ENCODE measurements around the gene PDLIM7. TPM values are rescaled to one million over a fixed set of nuclear protein-coding genes. Genes with fewer than 3 reads are reported as not detected.

The PDLIM7 gene
- total RNA-seq, 2 experiments from 2014 or later, result 38.8 to 58.0 TPM

DNA sequence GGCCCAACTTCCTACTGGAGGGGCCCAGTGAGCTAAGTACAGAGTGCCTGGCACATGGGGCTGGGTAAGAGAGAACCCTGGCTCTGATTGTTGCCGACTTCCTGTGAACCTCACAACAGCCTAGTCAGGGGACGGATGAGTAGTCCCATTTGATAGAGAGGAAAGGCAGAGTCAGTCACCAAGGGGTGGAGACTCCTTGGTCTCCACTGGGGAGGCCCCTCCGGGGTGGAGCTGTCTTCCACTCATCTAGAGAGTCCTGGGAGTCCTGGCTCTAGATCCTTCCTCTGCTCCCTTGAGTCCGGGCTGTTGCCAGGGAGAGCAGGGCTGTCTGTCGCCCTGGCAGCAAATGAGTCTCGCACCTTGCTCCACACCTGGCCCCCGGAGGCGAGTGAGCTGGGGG lies 63.0 kb downstream of the PDLIM7 start:
- Histone ChIP-seq H3K9me3 (ENCODE audit: low read length) (no peaks in the 10 kb centered on the region), H3K36me3 (ENCODE audit: insufficient read depth, low read length) (peaks cover 73% of the 10 kb centered on the region), H3K4me1 (ENCODE audit: insufficient read depth, low read length, poor library complexity, severe bottlenecking) (peaks cover 32% of the 10 kb centered on the region), H2AFZ (ENCODE audit: low read length) (no peak overlapping the region), H3K4me2 (ENCODE audit: low read length) (no peak overlapping the region), H3K4me3 (ENCODE audit: low read depth, low read length, poor library complexity, severe bottlenecking) (no peak overlapping the region), H3K27ac (ENCODE audit: low read depth, low read length, poor library complexity, severe bottlenecking) (no peak overlapping the region), H3K79me2 (ENCODE audit: insufficient read depth, low read depth, low read length) (peaks cover 8% of the 10 kb centered on the region; the same call in 1 of the 2 replicates), H3K9me2 (ENCODE audit: insufficient read depth, low read length) (no peaks in the 10 kb centered on the region), H4K20me1 (ENCODE audit: insufficient read depth, low read length) (peaks cover 9% of the 10 kb centered on the region)
- ChIA-PET CTCF (ENCODE audit: unreplicated experiment) (no interaction called here), POLR2A (no interaction called here)
- DNase-seq (ENCODE audit: low spot score), result no peak
- TF ChIP-seq EZH2phosphoT487 (IDR thresholded peaks at IDR 0.05; ENCODE audit: borderline replicate concordance, low read depth, low read length), result no peak
- TF ChIP-seq, protein P1, sequence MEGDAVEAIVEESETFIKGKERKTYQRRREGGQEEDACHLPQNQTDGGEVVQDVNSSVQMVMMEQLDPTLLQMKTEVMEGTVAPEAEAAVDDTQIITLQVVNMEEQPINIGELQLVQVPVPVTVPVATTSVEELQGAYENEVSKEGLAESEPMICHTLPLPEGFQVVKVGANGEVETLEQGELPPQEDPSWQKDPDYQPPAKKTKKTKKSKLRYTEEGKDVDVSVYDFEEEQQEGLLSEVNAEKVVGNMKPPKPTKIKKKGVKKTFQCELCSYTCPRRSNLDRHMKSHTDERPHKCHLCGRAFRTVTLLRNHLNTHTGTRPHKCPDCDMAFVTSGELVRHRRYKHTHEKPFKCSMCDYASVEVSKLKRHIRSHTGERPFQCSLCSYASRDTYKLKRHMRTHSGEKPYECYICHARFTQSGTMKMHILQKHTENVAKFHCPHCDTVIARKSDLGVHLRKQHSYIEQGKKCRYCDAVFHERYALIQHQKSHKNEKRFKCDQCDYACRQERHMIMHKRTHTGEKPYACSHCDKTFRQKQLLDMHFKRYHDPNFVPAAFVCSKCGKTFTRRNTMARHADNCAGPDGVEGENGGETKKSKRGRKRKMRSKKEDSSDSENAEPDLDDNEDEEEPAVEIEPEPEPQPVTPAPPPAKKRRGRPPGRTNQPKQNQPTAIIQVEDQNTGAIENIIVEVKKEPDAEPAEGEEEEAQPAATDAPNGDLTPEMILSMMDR (conservative IDR thresholded peaks at IDR 0.05; ENCODE audit: low read length), result no peak
- intact Hi-C loops (cut with micrococcal nuclease; ENCODE audit: unreplicated experiment), result no loop called here
- no TSS peak for BruUV-seq (replicated peaks)

DNA sequence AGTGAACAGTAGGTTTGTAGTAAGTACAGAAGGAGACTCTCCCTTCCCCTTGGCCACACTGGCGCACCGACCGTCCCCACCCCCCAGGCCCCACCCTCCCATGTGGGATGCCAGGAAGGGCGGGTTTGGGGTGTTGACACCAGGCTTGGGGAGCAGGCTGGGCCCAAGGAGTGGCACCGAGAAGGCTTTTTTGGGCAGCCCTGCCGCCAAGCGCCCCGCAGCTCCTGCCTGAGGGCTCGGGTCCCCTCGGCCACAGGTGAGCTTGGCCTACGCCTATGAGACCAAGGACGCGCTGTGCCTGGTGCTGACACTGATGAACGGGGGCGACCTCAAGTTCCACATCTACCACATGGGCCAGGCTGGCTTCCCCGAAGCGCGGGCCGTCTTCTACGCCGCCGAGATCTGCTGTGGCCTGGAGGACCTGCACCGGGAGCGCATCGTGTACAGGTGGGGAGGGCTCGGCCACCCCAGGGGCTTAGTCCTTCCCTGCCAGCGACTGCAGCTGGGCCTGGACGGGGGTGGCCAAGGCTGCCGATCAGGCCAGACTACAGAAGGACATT lies 63.7 kb downstream of the PDLIM7 start:
- CTCF ChIA-PET (ENCODE audit: unreplicated experiment), result no interaction called here
- Histone ChIP-seq H3K4me1 (ENCODE audit: insufficient read depth, low read length, poor library complexity, severe bottlenecking) (peaks cover 39% of the 10 kb centered on the region), H3K9me2 (ENCODE audit: insufficient read depth, low read length) (no peaks in the 10 kb centered on the region), H3K27ac (ENCODE audit: low read depth, low read length, poor library complexity, severe bottlenecking) (no peak overlapping the region), H3K9me3 (ENCODE audit: low read length) (no peaks in the 10 kb centered on the region), H3K4me3 (ENCODE audit: low read depth, low read length, poor library complexity, severe bottlenecking) (no peak overlapping the region), H3K36me3 (ENCODE audit: insufficient read depth, low read length) (peaks cover 70% of the 10 kb centered on the region), H3K4me2 (ENCODE audit: low read length) (no peak overlapping the region), H4K20me1 (ENCODE audit: insufficient read depth, low read length) (peaks cover 9% of the 10 kb centered on the region), H2AFZ (ENCODE audit: low read length) (no peak overlapping the region), H3K79me2 (ENCODE audit: insufficient read depth, low read depth, low read length) (peaks cover 13% of the 10 kb centered on the region; the same call in 1 of the 2 replicates)
- TF ChIP-seq, protein P1 (conservative IDR thresholded peaks at IDR 0.05; ENCODE audit: low read length), result no peak
- TF ChIP-seq EZH2phosphoT487 (IDR thresholded peaks at IDR 0.05; ENCODE audit: borderline replicate concordance, low read depth, low read length), result no peak
- POLR2A ChIA-PET, result no interaction called here
- intact Hi-C loops (cut with micrococcal nuclease; ENCODE audit: unreplicated experiment), result no loop called here
- no peak for DNase-seq (ENCODE audit: low spot score)
- BruUV-seq (replicated peaks), result no TSS peak

Other genes with a start within 250 kb of the PDLIM7 start
- gene RAB24, start 193.9 kb downstream of the PDLIM7 start, total RNA-seq (2014; rRNA removed; shearing (Covaris generic)), result 25.8 and 43.1 TPM in 2 replicates
- gene RAB24, start 193.9 kb downstream of the PDLIM7 start, total RNA-seq (2022), result 31.3 and 36.1 TPM in 2 replicates
- 217 and 249 TPM in 2 replicates for gene PRELID1, start 193.8 kb downstream of the PDLIM7 start, total RNA-seq (2014; rRNA removed; shearing (Covaris generic))
- gene PRELID1, start 193.8 kb downstream of the PDLIM7 start, total RNA-seq (2022), result 203 and 232 TPM in 2 replicates
- 109 and 130 TPM in 2 replicates for gene MXD3, start 185.7 kb downstream of the PDLIM7 start, total RNA-seq (2014; rRNA removed; shearing (Covaris generic))
- 81.3 and 105 TPM in 2 replicates for gene MXD3, start 185.7 kb downstream of the PDLIM7 start, total RNA-seq (2022)
- 144 and 151 TPM in 2 replicates for gene LMAN2, start 145.9 kb downstream of the PDLIM7 start, total RNA-seq (2014; rRNA removed; shearing (Covaris generic))
- 103 and 116 TPM in 2 replicates for gene LMAN2, start 145.9 kb downstream of the PDLIM7 start, total RNA-seq (2022)
- 33.0 and 43.3 TPM in 2 replicates for gene RGS14, start 139.7 kb downstream of the PDLIM7 start, total RNA-seq (2014; rRNA removed; shearing (Covaris generic))
- gene RGS14, start 139.7 kb downstream of the PDLIM7 start, total RNA-seq (2022), result 41.7 and 46.3 TPM in 2 replicates
- gene SLC34A1, start 113.2 kb downstream of the PDLIM7 start, total RNA-seq (2014; rRNA removed; shearing (Covaris generic)), result 0.05 and 0.35 TPM in 2 replicates
- gene SLC34A1, start 113.2 kb downstream of the PDLIM7 start, total RNA-seq (2022), result 0.46 and 0.63 TPM in 2 replicates
- not detected in 2 replicates for gene PFN3, start 96.9 kb downstream of the PDLIM7 start, total RNA-seq (2014; rRNA removed; shearing (Covaris generic))
- gene PFN3, start 96.9 kb downstream of the PDLIM7 start, total RNA-seq (2022), result not detected in 2 replicates
- gene F12, start 88.0 kb downstream of the PDLIM7 start, total RNA-seq (2014; rRNA removed; shearing (Covaris generic)), result 1.2 TPM in 1 of 2 replicates, not detected in the other
- gene F12, start 88.0 kb downstream of the PDLIM7 start, total RNA-seq (2022), result 3.0 and 3.8 TPM in 2 replicates
- 43.4 and 46.2 TPM in 2 replicates for gene GRK6, start 70.9 kb downstream of the PDLIM7 start, total RNA-seq (2014; rRNA removed; shearing (Covaris generic))
- 99.4 and 102 TPM in 2 replicates for gene GRK6, start 70.9 kb downstream of the PDLIM7 start, total RNA-seq (2022)
- gene PRR7, start 50.8 kb downstream of the PDLIM7 start, total RNA-seq (2014; rRNA removed; shearing (Covaris generic)), result 7.0 and 13.6 TPM in 2 replicates
- gene PRR7, start 50.8 kb downstream of the PDLIM7 start, total RNA-seq (2022), result 12.5 and 12.8 TPM in 2 replicates
- gene DBN1, start 24.0 kb downstream of the PDLIM7 start, total RNA-seq (2014; rRNA removed; shearing (Covaris generic)), result 11.7 and 17.4 TPM in 2 replicates
- 21.3 and 22.0 TPM in 2 replicates for gene DBN1, start 24.0 kb downstream of the PDLIM7 start, total RNA-seq (2022)
- 186 and 197 TPM in 2 replicates for gene DOK3, start 12.2 kb upstream of the PDLIM7 start, total RNA-seq (2014; rRNA removed; shearing (Covaris generic))
- 260 and 268 TPM in 2 replicates for gene DOK3, start 12.2 kb upstream of the PDLIM7 start, total RNA-seq (2022)
- gene DDX41, start 19.4 kb upstream of the PDLIM7 start, total RNA-seq (2014; rRNA removed; shearing (Covaris generic)), result 216 and 224 TPM in 2 replicates
- 145 and 169 TPM in 2 replicates for gene DDX41, start 19.4 kb upstream of the PDLIM7 start, total RNA-seq (2022)
- 63.2 and 92.8 TPM in 2 replicates for gene FAM193B, start 57.0 kb upstream of the PDLIM7 start, total RNA-seq (2014; rRNA removed; shearing (Covaris generic))
- 104 and 113 TPM in 2 replicates for gene FAM193B, start 57.0 kb upstream of the PDLIM7 start, total RNA-seq (2022)
- 67.6 and 89.7 TPM in 2 replicates for gene TMED9, start 94.6 kb upstream of the PDLIM7 start, total RNA-seq (2014; rRNA removed; shearing (Covaris generic))
- 125 and 134 TPM in 2 replicates for gene TMED9, start 94.6 kb upstream of the PDLIM7 start, total RNA-seq (2022)
- 19.8 and 24.9 TPM in 2 replicates for gene B4GALT7, start 102.5 kb upstream of the PDLIM7 start, total RNA-seq (2014; rRNA removed; shearing (Covaris generic))
- gene B4GALT7, start 102.5 kb upstream of the PDLIM7 start, total RNA-seq (2022), result 33.7 and 38.5 TPM in 2 replicates

Measured in OCI-LY7 (cell line).